Inflammatory macrophage treated with lipopolysaccharide for 4 hours (primary cell): Measurements from ENCODE around the gene NUTM2B.
"Not testable (repeated sequence)": the region's sequence is repeated elsewhere in the genome, so short reads cannot be mapped to it uniquely, and the experiment has no call there.

ENCODE experiments used
- DNase-seq: peaks from one replicate; pipeline ENCODE4 v3.0.0-alpha.2; 2020

NUTM2B gene, protein sequence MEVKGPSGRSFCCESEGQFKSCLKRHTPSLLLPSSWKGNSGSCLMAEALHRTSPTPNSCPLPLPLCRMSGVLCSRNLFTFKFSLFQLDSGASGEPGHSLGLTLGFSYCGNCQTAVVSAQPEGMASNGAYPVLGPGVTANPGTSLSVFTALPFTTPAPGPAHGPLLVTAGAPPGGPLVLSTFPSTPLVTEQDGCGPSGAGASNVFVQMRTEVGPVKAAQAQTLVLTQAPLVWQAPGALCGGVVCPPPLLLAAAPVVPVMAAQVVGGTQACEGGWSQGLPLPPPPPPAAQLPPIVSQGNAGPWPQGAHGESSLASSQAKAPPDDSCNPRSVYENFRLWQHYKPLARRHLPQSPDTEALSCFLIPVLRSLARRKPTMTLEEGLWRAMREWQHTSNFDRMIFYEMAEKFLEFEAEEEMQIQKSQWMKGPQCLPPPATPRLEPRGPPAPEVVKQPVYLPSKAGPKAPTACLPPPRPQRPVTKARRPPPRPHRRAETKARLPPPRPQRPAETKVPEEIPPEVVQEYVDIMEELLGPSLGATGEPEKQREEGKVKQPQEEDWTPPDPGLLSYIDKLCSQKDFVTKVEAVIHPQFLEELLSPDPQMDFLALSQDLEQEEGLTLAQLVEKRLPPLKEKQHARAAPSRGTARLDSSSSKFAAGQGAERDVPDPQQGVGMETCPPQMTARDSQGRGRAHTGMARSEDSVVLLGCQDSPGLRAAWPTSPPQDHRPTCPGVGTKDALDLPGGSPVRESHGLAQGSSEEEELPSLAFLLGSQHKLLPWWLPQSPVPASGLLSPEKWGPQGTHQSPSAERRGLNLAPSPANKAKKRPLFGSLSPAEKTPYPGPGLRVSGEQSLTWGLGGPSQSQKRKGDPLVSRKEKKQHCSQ

DNA sequence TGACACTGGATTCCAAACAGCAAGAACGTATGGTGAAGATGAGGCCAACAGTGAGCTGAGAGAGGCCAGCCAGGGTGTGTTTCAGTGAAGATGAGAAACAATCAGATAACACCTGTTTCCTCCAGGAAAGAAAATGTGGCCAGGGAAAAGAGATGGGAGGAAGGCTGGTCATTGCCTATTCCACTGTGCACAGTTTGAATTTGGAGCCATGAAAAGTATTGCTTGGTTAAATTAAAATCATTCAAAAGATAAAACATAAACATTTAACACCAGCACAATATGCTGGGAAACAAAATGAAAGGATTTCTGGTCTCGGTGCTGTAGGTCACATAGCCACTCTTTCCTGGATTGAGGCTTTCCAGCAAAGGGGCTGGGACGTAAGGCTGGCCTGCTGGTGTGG is at the start of gene NUTM2B:
Gene NUTM2B, plus strand, starts transcription at position 301 of the 400 bp plus-strand sequence. CDS start 383 bp downstream, outside the sequence.
- not testable (repeated sequence) for DNase-seq

DNA sequence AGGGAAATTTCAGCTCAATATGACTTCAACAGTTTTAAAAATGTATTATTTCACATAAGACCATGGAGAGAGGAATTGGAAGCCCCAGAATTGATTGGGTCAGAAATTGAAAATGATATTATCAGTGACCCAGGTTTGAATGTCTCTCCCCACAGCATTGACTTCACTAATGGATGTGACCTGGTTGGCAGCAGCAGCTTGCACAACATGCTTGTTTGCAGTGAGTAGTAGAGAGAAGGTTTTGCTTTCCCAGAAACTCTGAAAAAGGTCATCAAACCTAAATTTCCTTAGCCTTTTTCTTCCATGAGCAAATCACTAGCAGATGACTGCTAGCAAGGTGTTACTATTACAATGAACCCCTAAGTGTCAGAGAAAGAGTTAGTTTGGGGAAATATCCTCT is 39.7 kb upstream of the NUTM2B start:
- not testable (repeated sequence) for DNase-seq

DNA sequence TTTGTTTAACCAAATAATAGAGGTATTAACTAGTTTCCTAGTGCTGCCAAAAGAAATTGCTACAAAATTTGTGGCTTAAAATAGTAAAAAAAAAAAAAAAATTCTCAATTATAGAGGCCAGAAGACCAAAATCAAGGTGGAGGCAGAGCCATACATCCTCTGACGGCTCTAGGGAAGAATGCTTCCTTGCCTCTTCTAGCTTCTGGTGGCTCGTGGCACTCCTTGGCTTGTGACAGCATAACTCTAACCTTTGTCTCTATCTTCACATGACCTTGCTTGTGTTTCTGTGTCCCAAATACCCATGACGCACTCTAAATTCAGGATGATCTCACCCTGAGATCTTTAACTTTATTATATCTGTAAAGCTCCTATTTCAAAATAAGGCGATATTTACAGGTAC is 38.3 kb upstream of the NUTM2B start:
- DNase-seq: not testable (repeated sequence)

DNA sequence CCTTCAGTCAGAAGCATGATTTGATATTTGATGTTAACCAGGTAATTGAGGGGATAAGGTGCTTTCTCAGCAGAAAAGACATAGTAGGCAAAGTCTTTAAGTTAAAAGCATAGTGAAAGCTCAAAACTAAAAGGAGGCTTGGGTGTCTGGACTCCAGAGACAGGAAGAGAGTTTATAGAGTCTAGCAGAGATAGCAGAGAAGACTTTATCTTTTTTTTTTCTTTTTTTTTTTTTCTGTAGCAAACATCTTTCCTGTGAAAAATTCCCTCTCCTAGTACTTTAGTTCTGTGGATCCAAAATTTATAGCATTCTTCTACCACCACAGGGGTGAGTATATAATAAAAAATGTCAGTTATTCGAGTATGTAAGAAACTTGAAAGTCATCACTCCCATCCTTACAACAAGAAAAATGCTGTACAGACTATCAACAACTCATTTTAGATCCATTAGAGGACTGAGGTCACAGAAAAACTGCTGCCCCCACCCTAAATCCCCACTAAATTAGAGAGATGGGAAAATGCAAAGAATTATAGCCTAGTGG is 33.7 kb upstream of the NUTM2B start:
- DNase-seq: not testable (repeated sequence)

- not testable (repeated sequence) for DNase-seq
Observed at GRCh38 chr10:79674878-79675277, 28.1 kb upstream of the NUTM2B start.

DNA sequence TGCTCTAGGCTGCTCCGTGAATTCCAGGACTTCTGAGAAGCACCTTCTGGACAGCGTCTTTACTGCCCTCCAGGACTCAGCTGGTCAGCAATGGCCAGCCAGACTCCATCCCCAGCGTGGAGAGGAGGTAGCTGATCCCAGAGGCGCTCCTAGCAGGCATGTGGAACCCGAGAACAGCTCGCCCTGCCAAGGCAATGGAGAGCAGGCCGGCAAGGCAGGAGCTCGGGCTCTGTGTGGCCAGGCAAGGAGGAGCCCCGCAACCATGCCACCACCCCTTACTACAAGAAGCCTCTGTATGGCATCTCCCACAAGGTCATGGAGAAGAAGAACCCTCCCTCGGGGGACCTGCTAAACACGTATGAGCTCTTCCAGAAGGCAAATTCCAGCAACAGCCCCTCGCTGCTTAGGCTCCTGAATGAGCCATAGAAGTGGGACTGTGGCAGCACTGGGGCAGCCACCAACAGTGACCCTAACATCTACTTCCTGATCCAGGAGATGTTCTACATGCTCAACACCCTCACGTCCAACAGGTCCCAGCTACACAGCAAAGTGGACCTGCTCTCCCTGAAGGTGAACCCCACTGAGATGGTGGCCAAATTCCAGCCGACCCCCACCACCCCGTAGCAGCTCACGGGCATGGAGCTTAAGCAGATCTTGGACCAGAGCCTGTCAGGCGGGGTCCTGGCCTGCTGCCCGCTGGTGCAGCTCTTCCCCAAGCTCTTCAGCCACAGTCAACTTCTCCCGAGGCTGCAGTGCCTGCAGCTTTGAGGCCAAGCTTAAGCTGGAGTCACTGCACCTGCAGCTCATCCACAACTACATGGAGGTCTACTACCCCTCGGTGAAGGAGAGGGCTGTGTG is 19.8 kb upstream of the NUTM2B start:
- DNase-seq: not testable (repeated sequence)

- not testable (repeated sequence) for DNase-seq
Observed at GRCh38 chr10:79683884-79684720, 18.9 kb upstream of the NUTM2B start.

DNA sequence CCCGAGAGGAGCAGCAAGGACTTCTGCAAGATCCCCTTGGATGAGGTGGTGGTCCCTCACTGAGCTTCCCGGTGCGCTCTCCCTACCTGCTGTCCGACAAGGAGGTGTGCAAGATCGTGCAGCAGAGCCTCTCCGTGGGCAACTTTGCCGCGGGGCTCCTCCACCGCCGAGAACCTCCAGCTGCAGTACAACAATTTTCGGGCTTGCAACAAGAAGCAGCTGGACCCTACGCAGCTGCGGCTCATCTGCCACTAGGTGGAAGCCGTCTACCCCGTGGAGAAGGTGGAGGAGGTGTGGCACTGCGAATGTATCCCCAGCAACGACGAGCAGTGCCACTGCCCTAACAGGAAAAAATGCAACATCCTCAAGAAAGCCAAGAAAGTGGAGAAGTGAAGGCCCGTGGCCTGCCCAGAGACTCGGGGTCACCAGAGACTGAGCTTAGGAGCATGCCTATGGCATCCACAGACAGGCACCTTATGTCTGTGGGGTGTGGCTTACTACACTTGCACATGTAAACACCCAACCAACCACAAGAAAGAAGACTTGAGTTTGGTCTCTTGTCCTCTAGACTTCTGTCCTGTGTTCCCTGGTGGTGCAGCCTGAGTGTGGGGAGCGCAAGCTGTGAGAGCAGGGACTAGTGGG is 17.9 kb upstream of the NUTM2B start:
- peak; percentile 47 for DNase-seq

DNA sequence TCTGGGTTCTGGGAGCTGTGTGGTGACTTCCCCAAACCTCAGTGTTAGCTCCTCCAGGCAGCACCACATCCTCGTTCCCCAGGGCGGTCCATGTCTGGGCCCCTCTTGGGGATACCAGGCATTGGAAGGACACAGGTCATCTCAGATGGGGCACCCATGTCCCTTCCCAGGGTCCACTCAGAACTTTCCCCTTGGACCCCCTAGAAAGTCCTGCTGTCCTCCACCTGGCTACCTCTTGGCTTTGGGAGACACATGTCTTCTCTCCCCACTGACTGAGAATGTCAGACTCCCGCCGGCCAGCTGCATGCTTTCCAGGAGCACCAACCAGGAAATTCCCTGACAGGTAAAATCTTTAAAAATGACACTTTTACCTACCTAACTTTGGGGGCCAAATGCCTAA is 16.4 kb upstream of the NUTM2B start:
- not testable (repeated sequence) for DNase-seq

GRCh38 chr10:79687406-79688150 is 15.4 kb upstream of the NUTM2B start:
- not testable (repeated sequence) for DNase-seq

DNA sequence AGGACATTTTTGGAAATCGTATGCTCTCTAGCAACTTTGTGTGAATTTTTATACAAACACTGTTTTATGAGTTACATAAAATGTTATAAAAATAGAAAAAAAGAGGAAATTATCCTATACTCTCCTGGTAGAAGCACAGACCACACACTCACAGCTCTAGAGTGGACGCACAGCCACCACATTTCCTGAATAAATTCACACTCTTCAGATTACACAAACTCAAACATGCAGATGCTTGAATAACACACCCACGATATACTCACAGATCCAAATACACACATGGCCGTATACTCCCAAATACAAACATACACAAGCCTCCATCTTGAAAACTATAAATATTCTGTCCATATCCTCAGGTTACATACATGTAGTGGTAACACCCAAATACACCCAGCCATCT is 14.2 kb upstream of the NUTM2B start:
- DNase-seq: not testable (repeated sequence)

- DNase-seq: not testable (repeated sequence)
Observed at GRCh38 chr10:79696596-79696995, 6.4 kb upstream of the NUTM2B start.

GRCh38 chr10:79697141-79697540 is 5.9 kb upstream of the NUTM2B start:
- not testable (repeated sequence) for DNase-seq

DNA sequence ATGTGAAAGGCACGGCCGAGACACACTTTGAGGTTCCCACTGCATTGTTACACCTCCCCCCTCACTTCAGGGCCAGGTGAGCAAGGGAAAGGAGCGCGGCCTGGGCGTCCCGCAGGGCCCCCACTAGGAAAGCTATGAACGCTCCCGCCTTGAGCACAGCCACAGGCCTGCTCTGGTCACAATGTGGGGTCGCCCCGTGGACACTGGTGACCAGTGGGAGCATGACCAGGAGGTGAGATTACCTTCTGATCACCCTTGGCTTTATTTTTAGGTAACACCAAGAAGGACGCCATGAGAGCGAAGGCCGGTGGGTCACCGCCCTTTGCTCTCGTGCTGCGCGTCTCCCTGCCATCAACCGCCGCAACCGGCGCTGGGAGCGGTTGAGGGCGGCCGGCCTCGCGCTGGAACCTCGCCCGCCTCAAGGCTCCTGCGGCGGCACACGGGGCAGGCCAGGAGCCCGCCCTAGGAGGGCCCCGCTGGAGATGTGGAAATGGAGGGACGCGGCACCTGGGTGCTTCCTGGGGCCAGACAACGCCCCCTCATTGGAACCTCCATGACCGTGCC is 2.6 kb upstream of the NUTM2B start:
- not testable (repeated sequence) for DNase-seq

GRCh38 chr10:79707017-79707416 is 4.0 kb downstream of the NUTM2B start:
- DNase-seq: not testable (repeated sequence)

DNA sequence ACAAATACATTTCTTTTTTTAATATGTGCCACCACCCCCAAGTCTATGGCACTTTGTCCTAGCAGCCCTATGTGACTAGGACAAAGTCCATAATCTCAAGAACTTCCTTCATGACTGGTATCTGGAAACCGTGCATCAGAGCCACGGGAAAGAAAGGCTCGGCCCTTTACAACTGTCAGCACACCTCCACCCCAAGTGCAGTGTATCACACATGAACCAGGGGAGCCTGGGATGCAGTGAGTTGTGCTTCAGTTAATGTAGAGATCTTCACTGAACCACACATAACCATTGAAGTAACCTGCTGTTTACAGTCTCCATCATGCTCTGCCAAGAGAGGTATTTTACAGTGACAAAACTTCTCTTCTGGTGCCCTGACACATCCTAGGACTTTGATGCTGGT is 11.9 kb downstream of the NUTM2B start:
- DNase-seq: not testable (repeated sequence)

- DNase-seq: not testable (repeated sequence)
Observed at GRCh38 chr10:79716917-79717579, 14.0 kb downstream of the NUTM2B start.

DNA sequence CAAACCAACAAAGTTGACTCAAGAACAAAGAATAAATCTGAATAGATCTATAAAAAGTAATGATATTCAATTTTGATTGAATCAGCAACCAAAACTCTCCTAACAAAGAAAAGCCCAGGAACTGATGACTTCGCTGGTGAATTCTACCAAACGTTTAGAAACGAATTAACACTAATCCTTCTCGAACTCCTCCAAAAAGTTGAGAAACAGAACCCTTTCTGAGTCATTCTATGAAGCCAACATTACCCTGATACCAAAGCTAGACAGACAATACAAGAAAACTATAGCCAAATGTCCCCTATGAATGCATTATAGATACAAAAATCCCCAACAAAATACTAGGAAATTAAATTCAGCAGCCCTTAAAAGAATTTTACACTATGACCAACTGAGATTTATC is 17.0 kb downstream of the NUTM2B start:
- DNase-seq: not testable (repeated sequence)

- not testable (repeated sequence) for DNase-seq
Observed at GRCh38 chr10:79726620-79727019, 23.6 kb downstream of the NUTM2B start.
